Measurements from ENCODE around the gene LDLRAD3.

DNA sequence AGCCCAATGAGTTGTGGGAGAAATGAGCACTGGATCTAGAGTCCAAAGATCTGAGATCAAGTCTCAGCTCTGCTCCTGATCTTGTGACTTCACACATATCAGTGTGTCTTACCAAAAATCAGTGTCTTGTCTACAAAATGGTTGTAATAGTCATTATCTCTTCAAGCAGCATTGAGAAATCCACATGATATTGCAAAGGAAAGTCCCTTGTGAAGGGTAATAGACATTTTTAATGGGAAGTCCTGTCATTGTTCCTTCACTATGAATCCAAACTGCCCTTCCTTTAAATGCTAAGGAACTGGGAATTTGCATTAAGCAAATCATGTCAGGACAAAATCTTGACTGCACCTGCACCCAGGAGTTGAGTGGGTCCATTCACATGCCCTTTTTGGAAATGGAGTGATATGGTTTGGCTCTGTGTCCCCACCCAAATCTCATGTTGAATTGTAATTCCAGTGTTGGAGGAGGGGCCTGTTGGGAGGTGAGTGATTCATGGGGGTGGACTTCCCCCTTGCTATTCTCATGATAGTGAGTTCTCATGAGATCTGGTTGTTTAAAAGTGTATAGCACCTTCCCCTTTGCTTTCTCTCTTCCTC lies 294.3 kb downstream of the LDLRAD3 start:
- TF ChIP-seq EZH2phosphoT487 (IDR thresholded peaks at IDR 0.05; ENCODE audit: borderline replicate concordance) = no peak
- TF ChIP-seq, protein P1, sequence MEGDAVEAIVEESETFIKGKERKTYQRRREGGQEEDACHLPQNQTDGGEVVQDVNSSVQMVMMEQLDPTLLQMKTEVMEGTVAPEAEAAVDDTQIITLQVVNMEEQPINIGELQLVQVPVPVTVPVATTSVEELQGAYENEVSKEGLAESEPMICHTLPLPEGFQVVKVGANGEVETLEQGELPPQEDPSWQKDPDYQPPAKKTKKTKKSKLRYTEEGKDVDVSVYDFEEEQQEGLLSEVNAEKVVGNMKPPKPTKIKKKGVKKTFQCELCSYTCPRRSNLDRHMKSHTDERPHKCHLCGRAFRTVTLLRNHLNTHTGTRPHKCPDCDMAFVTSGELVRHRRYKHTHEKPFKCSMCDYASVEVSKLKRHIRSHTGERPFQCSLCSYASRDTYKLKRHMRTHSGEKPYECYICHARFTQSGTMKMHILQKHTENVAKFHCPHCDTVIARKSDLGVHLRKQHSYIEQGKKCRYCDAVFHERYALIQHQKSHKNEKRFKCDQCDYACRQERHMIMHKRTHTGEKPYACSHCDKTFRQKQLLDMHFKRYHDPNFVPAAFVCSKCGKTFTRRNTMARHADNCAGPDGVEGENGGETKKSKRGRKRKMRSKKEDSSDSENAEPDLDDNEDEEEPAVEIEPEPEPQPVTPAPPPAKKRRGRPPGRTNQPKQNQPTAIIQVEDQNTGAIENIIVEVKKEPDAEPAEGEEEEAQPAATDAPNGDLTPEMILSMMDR (conservative IDR thresholded peaks at IDR 0.05; ENCODE audit: low read length) = no peak

Measured in Loucy (cell line).